ENCODE results near the gene REL. TPM values are rescaled to one million over a fixed set of nuclear protein-coding genes. Genes with fewer than 3 reads are reported as not detected.

The REL gene
- polyA plus RNA-seq, 1 of the 3 experiments (the other 2 are of a cell fraction), result 0.59 TPM

DNA sequence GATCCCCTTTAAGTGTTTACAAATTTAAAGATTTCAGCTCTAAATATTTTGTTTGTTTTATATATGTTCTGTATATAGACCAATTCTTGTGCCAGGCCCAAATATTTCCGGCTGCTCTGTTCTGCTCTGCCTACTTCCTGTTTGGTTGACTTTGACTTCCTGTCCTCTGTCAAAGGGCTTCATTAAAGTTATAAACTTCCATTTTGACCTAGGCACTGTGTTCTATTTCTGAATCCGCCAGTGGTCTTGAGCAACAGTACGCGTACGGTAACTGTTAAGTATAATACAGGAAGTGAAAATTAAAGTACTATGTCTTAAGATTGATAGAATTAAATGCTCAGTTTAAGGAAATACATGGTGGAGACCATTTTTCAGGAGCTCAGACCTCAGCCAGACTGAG lies 13.5 kb upstream of the REL start:
- TF ChIP-seq NFIC (IDR thresholded peaks at IDR 0.05; ENCODE audit: borderline replicate concordance), result no peak
- TF ChIP-seq, protein P1, sequence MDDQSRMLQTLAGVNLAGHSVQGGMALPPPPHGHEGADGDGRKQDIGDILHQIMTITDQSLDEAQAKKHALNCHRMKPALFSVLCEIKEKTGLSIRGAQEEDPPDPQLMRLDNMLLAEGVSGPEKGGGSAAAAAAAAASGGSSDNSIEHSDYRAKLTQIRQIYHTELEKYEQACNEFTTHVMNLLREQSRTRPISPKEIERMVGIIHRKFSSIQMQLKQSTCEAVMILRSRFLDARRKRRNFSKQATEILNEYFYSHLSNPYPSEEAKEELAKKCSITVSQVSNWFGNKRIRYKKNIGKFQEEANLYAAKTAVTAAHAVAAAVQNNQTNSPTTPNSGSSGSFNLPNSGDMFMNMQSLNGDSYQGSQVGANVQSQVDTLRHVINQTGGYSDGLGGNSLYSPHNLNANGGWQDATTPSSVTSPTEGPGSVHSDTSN (IDR thresholded peaks at IDR 0.05), result no peak
- no peak for TF ChIP-seq JUND (IDR thresholded peaks at IDR 0.05)
- peak overlapping the region; percentile 26; the same call in 1 of the 2 replicates for H2AFZ ChIP-seq (ENCODE audit: low read depth)
- no peaks in the 10 kb centered on the region for H3F3A ChIP-seq (replicated peaks; ENCODE audit: insufficient read depth)
- H3K4me1 ChIP-seq (ENCODE audit: control insufficient read depth in 1 of 2, insufficient read depth in 2 of 2, low read depth in 1 of 2, low read length in 1 of 2), result no peaks in the 10 kb centered on the region
- ChIA-PET POLR2A (no interaction called here), CTCF (interaction anchor here (1.2 kb wide), 2 partner anchors 14 to 131 kb away, joined by 3 to 4 read pairs; partner anchors contain the start of gene REL)
- H4K20me1 ChIP-seq (ENCODE audit: insufficient read depth), result no peaks in the 10 kb centered on the region
- no peak overlapping the region for H3K4me2 ChIP-seq
- no peaks in the 10 kb centered on the region for H3K36me3 ChIP-seq (replicated peaks in 1 of 2; ENCODE audit: control insufficient read depth in 1 of 2, insufficient read depth in 2 of 2, low read length in 1 of 2)
- no peaks in the 10 kb centered on the region for H3K9me2 ChIP-seq
- no peak overlapping the region for H3K27ac ChIP-seq (ENCODE audit: low read depth in 2 of 2, low read length in 1 of 2)
- H3K9me3 ChIP-seq, result no peaks in the 10 kb centered on the region; the same call in 1 of the 2 replicates
- no peaks in the 10 kb centered on the region for H3K27me3 ChIP-seq (ENCODE audit: insufficient read depth)
- H3K4me3 ChIP-seq (ENCODE audit: low read depth in 2 of 2, low read length in 1 of 2), result no peak overlapping the region
- no peak for DNase-seq
- no peaks in the 10 kb centered on the region for H3K79me2 ChIP-seq (ENCODE audit: insufficient read depth)
- 86% methylated on average over 5 of the region's 5 CpGs for WGBS (ENCODE audit: low lambda C conversion rate)
- no peak overlapping the region for H3K9ac ChIP-seq

GRCh38 chr2:60868589-60869273 lies 12.6 kb upstream of the REL start:
- H3K79me2 ChIP-seq (ENCODE audit: insufficient read depth), result no peaks in the 10 kb centered on the region
- no peaks in the 10 kb centered on the region for H4K20me1 ChIP-seq (ENCODE audit: insufficient read depth)
- no peak overlapping the region for H3K9ac ChIP-seq
- ChIA-PET CTCF (interaction anchor here (1.2 kb wide), 1 partner anchor 130 kb away, joined by 4 read pairs; no protein-coding TSS in a partner anchor), POLR2A (no interaction called here)
- H2AFZ ChIP-seq (ENCODE audit: low read depth), result 0 out of 2 replicates have a peak overlapping the region, but pooled peaks have one; percentile 32
- no peak overlapping the region for H3K4me3 ChIP-seq (ENCODE audit: low read depth in 2 of 2, low read length in 1 of 2)
- H3K9me2 ChIP-seq, result no peaks in the 10 kb centered on the region
- no peaks in the 10 kb centered on the region; the same call in 1 of the 2 replicates for H3K9me3 ChIP-seq
- no peaks in the 10 kb centered on the region for H3K27me3 ChIP-seq (ENCODE audit: insufficient read depth)
- H3K36me3 ChIP-seq (replicated peaks in 1 of 2; ENCODE audit: control insufficient read depth in 1 of 2, insufficient read depth in 2 of 2, low read length in 1 of 2), result no peaks in the 10 kb centered on the region
- H3F3A ChIP-seq (replicated peaks; ENCODE audit: insufficient read depth), result no peaks in the 10 kb centered on the region
- no peaks in the 10 kb centered on the region for H3K4me1 ChIP-seq (ENCODE audit: control insufficient read depth in 1 of 2, insufficient read depth in 2 of 2, low read depth in 1 of 2, low read length in 1 of 2)
- WGBS (ENCODE audit: low lambda C conversion rate), result 64% methylated on average over 6 of the region's 6 CpGs
- no peak overlapping the region for H3K27ac ChIP-seq (ENCODE audit: low read depth in 2 of 2, low read length in 1 of 2)
- DNase-seq, result no peak
- no peak overlapping the region for H3K4me2 ChIP-seq
- TF ChIP-seq CHD2 (IDR thresholded peaks at IDR 0.05; ENCODE audit: low read length, partially characterized antibody), result no peak
- no peak for TF ChIP-seq MXI1 (IDR thresholded peaks at IDR 0.05; ENCODE audit: low read depth, low read length)
- TF ChIP-seq USF2 (IDR thresholded peaks at IDR 0.05; ENCODE audit: borderline replicate concordance, low read depth, low read length), result no peak
- no peak for TF ChIP-seq FOXM1 (IDR thresholded peaks at IDR 0.05; ENCODE audit: low read depth)
- TF ChIP-seq TCF12 (IDR thresholded peaks at IDR 0.05), result no peak
- TF ChIP-seq EP300 (IDR thresholded peaks at IDR 0.05; ENCODE audit: borderline replicate concordance in 1 of 2, low read depth in 1 of 2, low read length in 1 of 2), result no peak

DNA sequence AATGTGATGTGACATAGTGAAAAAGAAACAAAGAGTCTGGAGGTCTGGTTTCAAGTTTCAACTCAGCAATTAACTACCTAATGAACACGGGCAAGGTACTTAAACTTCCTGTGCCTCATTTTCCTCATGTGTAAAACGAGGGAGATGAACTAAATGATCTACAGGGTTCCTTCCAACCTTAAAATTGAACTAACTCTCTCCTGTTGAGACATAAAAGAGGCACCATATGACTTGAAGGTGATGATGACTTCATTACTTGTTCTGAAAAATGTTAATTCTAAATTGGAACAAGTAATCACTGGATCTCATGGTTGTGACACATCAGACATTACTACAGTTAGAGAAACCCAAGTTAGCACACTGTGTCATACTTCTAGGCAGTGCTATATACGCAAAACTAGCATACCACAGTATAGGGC lies 8.9 kb upstream of the REL start:
- Histone ChIP-seq H3K4me1 (ENCODE audit: control insufficient read depth in 1 of 2, insufficient read depth in 2 of 2, low read depth in 1 of 2, low read length in 1 of 2) (no peaks in the 10 kb centered on the region), H3K4me2 (no peak overlapping the region), H3K79me2 (ENCODE audit: insufficient read depth) (no peaks in the 10 kb centered on the region), H3K27ac (ENCODE audit: low read depth in 2 of 2, low read length in 1 of 2) (no peak overlapping the region), H3K27me3 (ENCODE audit: insufficient read depth) (no peaks in the 10 kb centered on the region), H3K36me3 (replicated peaks in 1 of 2; ENCODE audit: control insufficient read depth in 1 of 2, insufficient read depth in 2 of 2, low read length in 1 of 2) (no peaks in the 10 kb centered on the region), H3K9me2 (no peaks in the 10 kb centered on the region), H3K9ac (no peak overlapping the region), H3F3A (replicated peaks; ENCODE audit: insufficient read depth) (no peaks in the 10 kb centered on the region), H3K4me3 (ENCODE audit: low read depth in 2 of 2, low read length in 1 of 2) (no peak overlapping the region), H4K20me1 (ENCODE audit: insufficient read depth) (no peaks in the 10 kb centered on the region), H2AFZ (ENCODE audit: low read depth) (no peak overlapping the region), H3K9me3 (no peaks in the 10 kb centered on the region; the same call in 1 of the 2 replicates)
- ChIA-PET CTCF (no interaction called here), POLR2A (no interaction called here)
- 80% methylated on average over 3 of the region's 3 CpGs for WGBS (ENCODE audit: low lambda C conversion rate)
- no peak for DNase-seq
- TF ChIP-seq FOSL2 (IDR thresholded peaks at IDR 0.05; ENCODE audit: borderline replicate concordance, low read depth) (no peak), SMC3 (IDR thresholded peaks at IDR 0.05; ENCODE audit: low read depth, low read length) (no peak), RCOR1 (IDR thresholded peaks at IDR 0.05; ENCODE audit: low read length) (no peak), GATA2 (CRISPR knock-in tag; IDR thresholded peaks at IDR 0.05) (no peak), ELF1 (IDR thresholded peaks at IDR 0.05) (no peak), CTCF (IDR thresholded peaks at IDR 0.05) (no peak), EZH2phosphoT487 (IDR thresholded peaks at IDR 0.05; ENCODE audit: borderline replicate concordance, low read depth) (no peak), MXI1 (IDR thresholded peaks at IDR 0.05; ENCODE audit: low read depth, low read length) (no peak), NFIC (IDR thresholded peaks at IDR 0.05; ENCODE audit: borderline replicate concordance) (no peak), SIN3A (IDR thresholded peaks at IDR 0.05; ENCODE audit: borderline replicate concordance, low read depth, low read length) (no peak)
- TF ChIP-seq, protein P1 (IDR thresholded peaks at IDR 0.05), result no peak

Data from SK-N-SH (cell line).